GM12878 (cell line): Measurements from ENCODE around the gene AIF1. TPM values are rescaled to one million over a fixed set of nuclear protein-coding genes. Genes with fewer than 3 reads are reported as not detected.

ENCODE experiments used
- ATAC-seq: fragments of 200-7000 bp; cut with Tn5 transposase; 3 replicates; pipeline ENCODE4 v1.9.1; 2020; ENCODE audit warnings: mild to moderate bottlenecking, moderate library complexity
- BruUV-seq: library from RNA; stranded (reverse); fragments of 400-500 nt; replicated peaks from 2 replicates; lab custom pipeline; 2021; lab: Mats Ljungman, UMichigan
- CTCF ChIA-PET: fragments of 300-600 bp; sonication (Branson Sonifier 250); formaldehyde crosslinking; extraction: SDS; loops from one replicate; lab custom pipeline; 2021; ENCODE audit warnings: inconsistent platforms; lab: Yijun Ruan, JAX
- POLR2A ChIA-PET: fragments of 350-600 bp; formaldehyde crosslinking; extraction: SDS; loops from one replicate; lab custom pipeline; 2021; ENCODE audit warnings: inconsistent platforms; lab: Charles Lee
- RAD21 ChIA-PET: fragments of 300-600 bp; sonication (Branson Sonifier 250); formaldehyde crosslinking; loops from one replicate; lab custom pipeline; 2023; ENCODE audit warnings: antibody characterized with exemption; ENCODE audit not compliant: unreplicated experiment; lab: Charles Lee
- SMC1A ChIA-PET: fragments of 300-600 bp; sonication (Branson Sonifier 250); formaldehyde crosslinking; loops from one replicate; lab custom pipeline; 2023; ENCODE audit not compliant: unreplicated experiment, uncharacterized antibody; lab: Charles Lee
- DNase-seq: peaks from one replicate; pipeline ENCODE4 v3.0.0-alpha.2; 2011; ENCODE audit warnings: low read depth, low spot score
- FAIRE-seq: peaks from 3 replicates; lab custom pipeline; 2011; peaks lifted over from hg19 to GRCh38; lab: Jason Lieb, UNC
- H2AFZ ChIP-seq: 2 replicates; pipeline ENCODE4 v1.6.0; 2011; ENCODE audit warnings: low read depth, low read length, control low read depth; ENCODE audit not compliant: control insufficient read depth
- H3K27ac ChIP-seq: 2 replicates; pipeline ENCODE4 v1.5.1; 2011; ENCODE audit warnings: control low read depth; ENCODE audit not compliant: control insufficient read depth, insufficient read depth
- H3K27me3 ChIP-seq, 2 experiments: replicated peaks in 1 of 2; 2 replicates each; pipeline versions ENCODE4 v1.6.0 to v1.6.1; 2011; ENCODE audit warnings: low read length in 1 of 2; ENCODE audit not compliant: control insufficient read depth in 2 of 2, insufficient read depth in 2 of 2
- H3K36me3 ChIP-seq, 2 experiments: 2 replicates each; pipeline ENCODE4 v1.5.1; 2011; ENCODE audit warnings: low read length in 1 of 2; ENCODE audit not compliant: control insufficient read depth in 2 of 2, insufficient read depth in 2 of 2
- H3K4me1 ChIP-seq: 2 replicates; pipeline ENCODE4 v1.6.1; 2011; ENCODE audit warnings: mild to moderate bottlenecking, low read length, moderate library complexity, mixed read lengths; ENCODE audit not compliant: control insufficient read depth, insufficient read depth
- H3K4me2 ChIP-seq: 2 replicates; pipeline ENCODE4 v1.6.0; 2011; ENCODE audit warnings: control low read depth; ENCODE audit not compliant: control insufficient read depth, insufficient read depth
- H3K4me3 ChIP-seq: fragments of 200-600 bp; sonication (generic); 2 replicates; pipeline ENCODE4 v1.5.1; 2016
- H3K79me2 ChIP-seq: 2 replicates; pipeline ENCODE4 v1.6.0; 2011; ENCODE audit warnings: low read length; ENCODE audit not compliant: control insufficient read depth, insufficient read depth
- H3K9ac ChIP-seq: 2 replicates; pipeline ENCODE4 v1.8.0; 2011; ENCODE audit warnings: low read length, control low read depth, mixed read lengths; ENCODE audit not compliant: control insufficient read depth, insufficient read depth
- H3K9me3 ChIP-seq: replicated peaks from 3 replicates; pipeline ENCODE4 v1.5.1; 2011; ENCODE audit warnings: mild to moderate bottlenecking, low read length; ENCODE audit not compliant: control insufficient read depth, insufficient read depth
- H4K20me1 ChIP-seq: 2 replicates; pipeline ENCODE4 v1.6.0; 2011; ENCODE audit not compliant: control insufficient read depth, insufficient read depth
- POLR2A ChIP-seq: IDR thresholded peaks from 2 replicates; pipeline ENCODE4 v1.6.1; 2011; ENCODE audit warnings: low read depth, mild to moderate bottlenecking, low read length
- SMAD5 ChIP-seq: IDR thresholded peaks from 2 replicates; pipeline ENCODE4 v1.6.1; 2016; ENCODE audit warnings: antibody characterized with exemption, low read depth
- USF2 ChIP-seq: IDR thresholded peaks from 2 replicates; pipeline ENCODE4 v1.6.1; 2011; ENCODE audit warnings: low read depth, low read length, improper control_type of control experiment, borderline replicate concordance
- WGBS: methylation state at CpG from one replicate; pipeline ENCODE4 v1.1.6; 2016; ENCODE audit warnings: low lambda C conversion rate; ENCODE audit not compliant: insufficient replicate concordance, insufficient coverage; ENCODE audit errors: missing lambda C conversion rate; 5-methylcytosine and 5-hydroxymethylcytosine counted together
- in situ Hi-C: fragments of 300-500 bp; cut with MboI; formaldehyde crosslinking; loops from 9 replicates; pipeline ENCODE4 v1.14.3; 2018; ENCODE audit warnings: mixed read lengths
- intact Hi-C: fragments of 100-400 bp; cut with micrococcal nuclease; formaldehyde crosslinking; loops from one replicate; pipeline ENCODE4 v1.14.2; 2022; ENCODE audit not compliant: unreplicated experiment
- polyA plus RNA-seq, 11 experiments: library from polyadenylated mRNA; depleted of rRNA in 4 of 11; unstranded in 6 of 11; stranded (reverse) in 5 of 11; fragments of >200 nt; fragmentation: Nextera tagmentation in 4 of 11; fragmentation: Illumina TruSeq in 1 of 11; extraction: Ambion mirVana in 4 of 11; extraction: Trizol in 1 of 11; gene quantifications; 1 replicate in 1 of 11; 2 replicates in 10 of 11; pipeline versions ENCODE4 v1.2.1 to v1.2.3, GENCODE V29; 2011 to 2016; ENCODE audit warnings: inconsistent platforms in 2 of 11, missing spikeins in 2 of 11, low read depth in 1 of 11
- total RNA-seq, 4 experiments: library from RNA; depleted of rRNA in 3 of 4; stranded (reverse); fragments of >200 nt in 3 of 4; fragmentation: Illumina TruSeq in 1 of 4; extraction: Trizol in 1 of 4; gene quantifications; 2 replicates each; pipeline versions ENCODE4 v1.2.1 to v1.2.3, GENCODE V29; 2013 to 2021

Gene AIF1
- total and polyA plus RNA-seq, 10 of the 15 experiments (the other 5 are each of a cell fraction or from before 2014, with no cell fraction given), result 1.9 to 256 (median 134) TPM

- FAIRE-seq, result no peak
- no peak overlapping the region for H3K27ac ChIP-seq
Observed at GRCh38 chr6:31636698-31637596, 21.9 kb downstream of the AIF1 start.

More at GRCh38 chr6:31636698-31637596, 21.9 kb downstream of the AIF1 start:
- Histone ChIP-seq H3K36me3 (peaks cover 54 to 55% of the 10 kb centered on the region in 2 experiments), H3K9me3 (no peaks in the 10 kb centered on the region), H2AFZ (no peak overlapping the region), H4K20me1 (no peaks in the 10 kb centered on the region), H3K79me2 (no peaks in the 10 kb centered on the region; the same call in 1 of the 2 replicates), H3K4me1 (no peaks in the 10 kb centered on the region), H3K4me2 (no peak overlapping the region), H3K9ac (no peak overlapping the region), H3K4me3 (no peak overlapping the region), H3K27me3 (no peaks in the 10 kb centered on the region)
- ATAC-seq (no peak), DNase-seq (no peak)
- 87% methylated on average over 27 of the region's 27 CpGs for WGBS
- BruUV-seq, result TSS peak; percentile 39
- intact Hi-C loops (no loop called here), in situ Hi-C loops (no loop called here)
- peak; percentile 36; the same call in 1 of the 2 replicates for TF ChIP-seq POLR2A
- TF ChIP-seq SMAD5, result peak; percentile 7; the same call in 1 of the 2 replicates
- TF ChIP-seq USF2, result no peak
- SMC1A ChIA-PET, result interaction anchor here (1.2 to 1.8 kb wide), 3 partner anchors 14 to 194 kb away, joined by 3 to 5 read pairs (median 4); no protein-coding TSS in a partner anchor
- RAD21 ChIA-PET, result no interaction called here
- CTCF ChIA-PET, result no interaction called here
- POLR2A ChIA-PET, result interaction anchor here (1.2 kb wide), 1 partner anchor 20 kb away, joined by 3 read pairs; no protein-coding TSS in a partner anchor
